ENCODE measurements around the gene MRPS6. TPM values are rescaled to one million over a fixed set of nuclear protein-coding genes. Genes with fewer than 3 reads are reported as not detected.

The MRPS6 gene
- polyA plus RNA-seq, 1 donor (not counting 4 experiments of a cell fraction or from before 2014, with no cell fraction given), result 41.5 TPM

GRCh38 chr21:34065027-34065426 is 8.4 kb upstream of the MRPS6 start:
- Histone ChIP-seq H3K9me3 (ENCODE audit: control insufficient read depth, low read depth, low read length) (no peaks in the 10 kb centered on the region), H2AFZ (ENCODE audit: control insufficient read depth, low read length) (no peak overlapping the region), H3K27me3 (ENCODE audit: control insufficient read depth, extremely low read depth, insufficient read depth, low read length) (no peaks in the 10 kb centered on the region), H4K20me1 (ENCODE audit: control insufficient read depth, extremely low read depth, insufficient read depth, low read length) (no peaks in the 10 kb centered on the region), H3K36me3 (ENCODE audit: control insufficient read depth in 2 of 2, extremely low read depth in 1 of 2, insufficient read depth in 2 of 2, low read length in 2 of 2) (no peaks in the 10 kb centered on the region), H3K4me3 (ENCODE audit: control insufficient read depth in 2 of 3, extremely low read depth in 1 of 3, insufficient read depth in 2 of 3, low read depth in 1 of 3, low read length in 3 of 3) (no peak overlapping the region), H3K27ac (ENCODE audit: control insufficient read depth, insufficient read depth, low read length) (no peak overlapping the region), H3K9me1 (ENCODE audit: control insufficient read depth, extremely low read depth, insufficient read depth, low read length) (no peaks in the 10 kb centered on the region), H3K9ac (ENCODE audit: control insufficient read depth, extremely low read depth, insufficient read depth, low read length) (no peak overlapping the region), H3K79me2 (ENCODE audit: control insufficient read depth, insufficient read depth, low read length) (no peaks in the 10 kb centered on the region), H3K4me1 (ENCODE audit: control insufficient read depth, extremely low read depth, insufficient read depth, low read length) (no peaks in the 10 kb centered on the region), H3K4me2 (ENCODE audit: control insufficient read depth, extremely low read depth, insufficient read depth, low read depth, low read length) (no peak overlapping the region)
- FAIRE-seq (no peak), DNase-seq (ENCODE audit: low read depth, low spot score) (no peak)
- dilution Hi-C loops (cut with MboI; ENCODE audit: extremely low pct_ligation_motif_present, low sequenced_read_pairs), result no loop called here
- TF ChIP-seq EZH2 (IDR thresholded peaks at IDR 0.05; ENCODE audit: low read length), result no peak
- TF ChIP-seq, protein P1, sequence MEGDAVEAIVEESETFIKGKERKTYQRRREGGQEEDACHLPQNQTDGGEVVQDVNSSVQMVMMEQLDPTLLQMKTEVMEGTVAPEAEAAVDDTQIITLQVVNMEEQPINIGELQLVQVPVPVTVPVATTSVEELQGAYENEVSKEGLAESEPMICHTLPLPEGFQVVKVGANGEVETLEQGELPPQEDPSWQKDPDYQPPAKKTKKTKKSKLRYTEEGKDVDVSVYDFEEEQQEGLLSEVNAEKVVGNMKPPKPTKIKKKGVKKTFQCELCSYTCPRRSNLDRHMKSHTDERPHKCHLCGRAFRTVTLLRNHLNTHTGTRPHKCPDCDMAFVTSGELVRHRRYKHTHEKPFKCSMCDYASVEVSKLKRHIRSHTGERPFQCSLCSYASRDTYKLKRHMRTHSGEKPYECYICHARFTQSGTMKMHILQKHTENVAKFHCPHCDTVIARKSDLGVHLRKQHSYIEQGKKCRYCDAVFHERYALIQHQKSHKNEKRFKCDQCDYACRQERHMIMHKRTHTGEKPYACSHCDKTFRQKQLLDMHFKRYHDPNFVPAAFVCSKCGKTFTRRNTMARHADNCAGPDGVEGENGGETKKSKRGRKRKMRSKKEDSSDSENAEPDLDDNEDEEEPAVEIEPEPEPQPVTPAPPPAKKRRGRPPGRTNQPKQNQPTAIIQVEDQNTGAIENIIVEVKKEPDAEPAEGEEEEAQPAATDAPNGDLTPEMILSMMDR (optimal IDR thresholded peaks at IDR 0.05 in 1 of 3, IDR thresholded peaks at IDR 0.05 in 1 of 3, conservative IDR thresholded peaks at IDR 0.05 in 1 of 3; ENCODE audit: extremely low read depth in 1 of 3, insufficient read depth in 2 of 3, low read length in 3 of 3), result no peak

GRCh38 chr21:34071683-34072082 is 1.7 kb upstream of the MRPS6 start:
- Histone ChIP-seq H3K4me3 (ENCODE audit: control insufficient read depth in 2 of 3, extremely low read depth in 1 of 3, insufficient read depth in 2 of 3, low read depth in 1 of 3, low read length in 3 of 3) (no peak overlapping the region), H3K27ac (ENCODE audit: control insufficient read depth, insufficient read depth, low read length) (no peak overlapping the region), H3K27me3 (ENCODE audit: control insufficient read depth, extremely low read depth, insufficient read depth, low read length) (no peaks in the 10 kb centered on the region), H4K20me1 (ENCODE audit: control insufficient read depth, extremely low read depth, insufficient read depth, low read length) (peaks cover 6% of the 10 kb centered on the region), H3K9ac (ENCODE audit: control insufficient read depth, extremely low read depth, insufficient read depth, low read length) (no peak overlapping the region), H3K4me2 (ENCODE audit: control insufficient read depth, extremely low read depth, insufficient read depth, low read depth, low read length) (no peak overlapping the region), H3K9me1 (ENCODE audit: control insufficient read depth, extremely low read depth, insufficient read depth, low read length) (no peaks in the 10 kb centered on the region), H3K9me3 (ENCODE audit: control insufficient read depth, low read depth, low read length) (no peaks in the 10 kb centered on the region), H3K79me2 (ENCODE audit: control insufficient read depth, insufficient read depth, low read length) (peaks cover 23% of the 10 kb centered on the region), H3K36me3 (ENCODE audit: control insufficient read depth in 2 of 2, extremely low read depth in 1 of 2, insufficient read depth in 2 of 2, low read length in 2 of 2) (peaks cover 0 to under 1% of the 10 kb centered on the region in 2 experiments), H3K4me1 (ENCODE audit: control insufficient read depth, extremely low read depth, insufficient read depth, low read length) (peaks cover 23% of the 10 kb centered on the region), H2AFZ (ENCODE audit: control insufficient read depth, low read length) (no peak overlapping the region)
- FAIRE-seq (no peak), DNase-seq (ENCODE audit: low read depth, low spot score) (no peak)
- no peak for TF ChIP-seq EZH2 (IDR thresholded peaks at IDR 0.05; ENCODE audit: low read length)
- TF ChIP-seq, protein P1 (optimal IDR thresholded peaks at IDR 0.05 in 1 of 3, IDR thresholded peaks at IDR 0.05 in 1 of 3, conservative IDR thresholded peaks at IDR 0.05 in 1 of 3; ENCODE audit: extremely low read depth in 1 of 3, insufficient read depth in 2 of 3, low read length in 3 of 3), result no peak
- dilution Hi-C loops (cut with MboI; ENCODE audit: extremely low pct_ligation_motif_present, low sequenced_read_pairs), result no loop called here

Measured in keratinocyte (primary cell).